PFSK-1 (cell line): Measurements from ENCODE around the gene KIRREL3.

ENCODE experiments used
- FOXP2 ChIP-seq: optimal IDR thresholded peaks from 2 replicates; pipeline ENCODE3; 2011; ENCODE audit warnings: borderline replicate concordance, control low read depth, inconsistent platforms; ENCODE audit not compliant: insufficient read depth; ENCODE audit errors: extremely low read length, extremely low read depth
- POLR2AphosphoS5 ChIP-seq: IDR thresholded peaks from 2 replicates; pipeline ENCODE4 v1.6.1; 2012; ENCODE audit warnings: low read depth, mild to moderate bottlenecking, control low read depth, low read length, moderate library complexity
- SIN3A ChIP-seq: IDR thresholded peaks from 2 replicates; pipeline ENCODE4 v1.6.1; 2012; ENCODE audit warnings: mild to moderate bottlenecking, low read length, moderate library complexity, borderline replicate concordance; ENCODE audit not compliant: insufficient read depth
- TAF1 ChIP-seq: IDR thresholded peaks from 2 replicates; pipeline ENCODE4 v1.6.1; 2012; ENCODE audit warnings: low read length, control low read depth, borderline replicate concordance; ENCODE audit not compliant: insufficient read depth
- TF ChIP-seq, protein P1 (sequence below), 2 experiments: IDR thresholded peaks; 2 replicates each; pipeline versions ENCODE4 v1.6.1 to v1.8.0; 2011 to 2012; ENCODE audit warnings: low read depth in 2 of 2, low read length in 2 of 2, control low read depth in 1 of 2, inconsistent platforms in 1 of 2, mild to moderate bottlenecking in 1 of 2, moderate library complexity in 1 of 2; ENCODE audit not compliant: insufficient read depth in 1 of 2

KIRREL3 gene

DNA sequence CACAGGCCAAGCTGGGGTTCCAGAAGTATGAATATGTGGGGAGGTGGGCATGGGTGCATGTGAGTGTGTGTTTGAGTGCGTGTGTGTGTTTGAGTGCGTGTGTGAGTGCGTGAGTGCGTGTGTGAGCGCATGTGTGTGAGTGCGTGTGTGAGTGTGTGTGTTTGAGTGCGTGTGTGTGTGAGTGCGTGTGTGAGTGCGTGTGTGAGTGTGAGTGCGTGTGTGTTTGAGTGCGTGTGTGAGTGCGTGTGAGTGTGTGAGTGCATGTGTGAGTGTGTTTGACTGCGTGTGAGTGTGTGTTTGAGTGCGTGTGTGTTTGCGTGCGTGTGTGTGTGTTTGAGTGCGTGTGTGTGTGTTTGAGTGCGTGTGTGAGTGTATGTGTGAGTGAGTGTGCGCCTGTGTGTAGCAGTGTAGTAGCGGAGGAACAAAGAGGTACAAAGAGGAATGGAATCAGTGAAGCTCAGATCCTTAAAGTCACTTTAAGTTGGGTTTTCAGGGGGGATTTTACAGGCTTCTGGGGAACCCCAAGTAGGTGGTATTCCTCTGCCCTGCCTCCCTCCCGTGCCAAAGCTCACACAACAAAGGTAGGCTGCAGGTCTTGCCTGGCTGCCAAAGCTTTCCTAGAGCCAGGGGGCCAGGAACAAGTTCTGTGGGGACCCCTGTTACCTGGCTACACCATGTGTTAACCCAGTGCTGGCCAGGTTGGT is 137.1 kb downstream of the KIRREL3 start:
- TF ChIP-seq POLR2AphosphoS5 (no peak), FOXP2 (no peak)

DNA sequence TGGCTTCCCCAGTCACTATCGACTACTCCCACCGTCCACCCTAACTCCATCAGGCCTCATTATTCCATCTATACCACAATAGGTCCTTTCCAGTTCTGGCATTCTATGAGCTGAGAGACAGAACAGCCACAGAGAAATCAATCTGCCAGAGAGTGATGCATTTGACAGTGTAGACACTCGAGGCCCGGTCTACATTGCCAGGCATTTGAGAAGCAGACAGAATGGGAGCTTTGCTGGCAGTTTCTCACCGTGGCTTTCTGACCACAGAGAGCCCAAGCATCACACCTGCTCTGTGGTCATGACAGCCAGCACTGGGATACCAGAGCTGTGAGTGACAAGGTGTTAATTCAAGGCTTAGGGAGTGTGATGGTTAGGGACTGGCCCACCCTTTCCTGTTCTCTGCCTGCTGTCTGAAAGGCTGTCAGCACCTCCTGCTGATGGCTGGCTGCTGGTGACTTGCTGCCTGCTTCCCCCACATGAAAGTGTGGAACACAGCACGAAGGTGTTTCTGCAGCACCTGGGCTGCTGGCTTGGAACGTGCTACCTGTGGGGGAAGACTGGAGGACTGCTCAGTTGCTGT is 137.8 kb downstream of the KIRREL3 start:
- TF ChIP-seq, protein P1, sequence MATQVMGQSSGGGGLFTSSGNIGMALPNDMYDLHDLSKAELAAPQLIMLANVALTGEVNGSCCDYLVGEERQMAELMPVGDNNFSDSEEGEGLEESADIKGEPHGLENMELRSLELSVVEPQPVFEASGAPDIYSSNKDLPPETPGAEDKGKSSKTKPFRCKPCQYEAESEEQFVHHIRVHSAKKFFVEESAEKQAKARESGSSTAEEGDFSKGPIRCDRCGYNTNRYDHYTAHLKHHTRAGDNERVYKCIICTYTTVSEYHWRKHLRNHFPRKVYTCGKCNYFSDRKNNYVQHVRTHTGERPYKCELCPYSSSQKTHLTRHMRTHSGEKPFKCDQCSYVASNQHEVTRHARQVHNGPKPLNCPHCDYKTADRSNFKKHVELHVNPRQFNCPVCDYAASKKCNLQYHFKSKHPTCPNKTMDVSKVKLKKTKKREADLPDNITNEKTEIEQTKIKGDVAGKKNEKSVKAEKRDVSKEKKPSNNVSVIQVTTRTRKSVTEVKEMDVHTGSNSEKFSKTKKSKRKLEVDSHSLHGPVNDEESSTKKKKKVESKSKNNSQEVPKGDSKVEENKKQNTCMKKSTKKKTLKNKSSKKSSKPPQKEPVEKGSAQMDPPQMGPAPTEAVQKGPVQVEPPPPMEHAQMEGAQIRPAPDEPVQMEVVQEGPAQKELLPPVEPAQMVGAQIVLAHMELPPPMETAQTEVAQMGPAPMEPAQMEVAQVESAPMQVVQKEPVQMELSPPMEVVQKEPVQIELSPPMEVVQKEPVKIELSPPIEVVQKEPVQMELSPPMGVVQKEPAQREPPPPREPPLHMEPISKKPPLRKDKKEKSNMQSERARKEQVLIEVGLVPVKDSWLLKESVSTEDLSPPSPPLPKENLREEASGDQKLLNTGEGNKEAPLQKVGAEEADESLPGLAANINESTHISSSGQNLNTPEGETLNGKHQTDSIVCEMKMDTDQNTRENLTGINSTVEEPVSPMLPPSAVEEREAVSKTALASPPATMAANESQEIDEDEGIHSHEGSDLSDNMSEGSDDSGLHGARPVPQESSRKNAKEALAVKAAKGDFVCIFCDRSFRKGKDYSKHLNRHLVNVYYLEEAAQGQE (IDR thresholded peaks at IDR 0.05; ENCODE audit: insufficient read depth in 1 of 2, low read depth in 2 of 2, low read length in 2 of 2), result no peak
- no peak for TF ChIP-seq FOXP2
- TF ChIP-seq SIN3A, result no peak
- no peak for TF ChIP-seq TAF1
- TF ChIP-seq POLR2AphosphoS5, result no peak

DNA sequence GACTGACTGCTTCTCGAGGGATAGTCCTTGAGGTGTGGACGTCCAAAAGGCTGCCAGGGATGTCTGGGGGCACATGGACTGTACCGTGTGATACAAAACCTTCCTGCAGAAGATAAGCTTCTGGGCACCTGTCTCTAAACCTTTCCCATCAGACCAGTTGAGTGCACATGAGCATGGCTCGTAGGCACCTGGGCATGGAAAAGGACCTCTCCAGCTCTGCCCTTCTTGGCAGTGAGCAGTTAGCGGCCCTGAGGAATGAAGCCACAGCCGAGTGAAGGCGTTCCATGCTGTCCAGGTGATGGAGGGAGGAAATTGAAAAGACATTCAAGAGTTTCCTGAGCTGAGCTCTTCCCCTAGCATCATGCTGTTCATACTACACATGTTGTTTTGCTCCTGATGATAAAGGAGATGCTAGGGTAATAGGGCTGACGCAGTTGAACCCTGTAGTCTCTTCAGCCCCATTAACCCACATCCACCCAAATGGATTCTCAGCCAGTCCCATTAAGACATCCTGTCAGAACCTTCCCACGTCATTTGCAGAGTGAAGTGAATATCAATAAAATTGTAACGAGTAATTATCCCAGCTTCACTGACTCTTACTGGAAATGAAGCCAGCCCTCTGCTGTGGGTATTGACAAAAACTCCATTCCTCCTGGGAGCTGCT is 138.6 kb downstream of the KIRREL3 start:
- TF ChIP-seq FOXP2 (no peak), SIN3A (no peak), TAF1 (no peak), POLR2AphosphoS5 (no peak)
- TF ChIP-seq, protein P1 (IDR thresholded peaks at IDR 0.05; ENCODE audit: insufficient read depth in 1 of 2, low read depth in 2 of 2, low read length in 2 of 2), result no peak

DNA sequence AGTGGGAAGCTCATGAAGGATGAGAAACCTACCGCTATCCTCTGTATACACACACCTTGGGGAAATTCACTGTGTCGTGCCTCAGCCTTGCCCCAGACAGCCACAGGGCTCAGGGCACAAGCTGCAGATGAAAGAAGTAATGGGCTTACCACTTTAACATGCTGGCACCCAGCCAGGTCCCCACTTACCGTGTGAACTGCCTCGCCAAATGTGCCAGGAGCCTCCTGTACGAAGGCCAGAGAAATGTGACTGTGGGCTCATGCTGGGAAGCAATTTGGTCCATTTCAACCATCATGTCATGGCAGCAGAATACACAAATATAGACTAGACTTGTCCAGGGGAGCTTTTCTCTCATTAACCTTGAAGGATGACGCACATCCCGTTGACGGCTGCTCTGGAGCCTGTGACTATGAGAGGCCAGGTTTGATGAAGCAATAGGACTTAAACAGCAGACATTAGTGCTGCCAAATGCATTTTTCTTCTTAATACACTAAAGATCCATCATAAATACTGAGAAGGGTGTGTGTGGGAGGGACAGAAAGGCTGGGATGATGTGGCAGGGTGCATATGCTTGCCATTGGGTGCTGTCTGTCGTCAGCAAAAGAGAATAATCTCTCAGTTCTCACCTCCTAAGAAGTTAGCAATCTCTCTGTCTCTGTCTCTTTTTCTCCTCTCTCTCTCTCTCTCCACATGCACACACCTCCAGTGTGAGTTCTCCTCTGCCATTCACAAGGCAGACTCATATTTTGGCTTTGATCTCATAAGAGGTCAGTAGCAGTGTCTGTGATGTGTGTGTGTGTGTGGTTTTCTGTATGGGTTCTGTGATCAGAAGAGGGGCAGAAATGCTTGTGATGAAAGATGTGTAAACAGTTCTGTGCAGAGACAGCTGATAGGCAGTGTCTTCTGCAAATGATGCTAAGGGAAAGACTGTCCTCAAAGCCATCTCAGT is 142.4 kb downstream of the KIRREL3 start:
- TF ChIP-seq SIN3A, result no peak
- TF ChIP-seq, protein P1 (IDR thresholded peaks at IDR 0.05; ENCODE audit: insufficient read depth in 1 of 2, low read depth in 2 of 2, low read length in 2 of 2), result no peak
- TF ChIP-seq TAF1, result no peak
- TF ChIP-seq POLR2AphosphoS5, result no peak
- no peak for TF ChIP-seq FOXP2

DNA sequence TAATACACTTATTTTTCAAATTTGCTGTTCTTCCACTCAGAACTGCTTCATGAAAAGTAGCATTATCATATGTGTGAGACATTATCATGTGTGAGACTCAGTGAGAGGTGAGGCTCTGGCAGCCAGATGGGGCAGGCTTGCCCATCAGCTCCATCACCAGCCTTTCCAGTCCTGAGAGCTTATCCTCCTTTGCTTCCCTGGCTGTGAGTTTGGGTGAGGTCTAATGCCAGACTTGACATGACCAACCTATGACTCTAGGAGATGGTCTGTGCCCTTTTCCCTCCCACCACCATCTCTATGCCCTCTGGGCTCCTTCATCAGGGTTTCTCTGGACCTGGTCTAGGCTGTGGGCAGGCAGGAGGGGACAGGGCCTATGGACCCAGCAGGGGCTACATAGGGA is 145.0 kb downstream of the KIRREL3 start:
- no peak for TF ChIP-seq TAF1
- TF ChIP-seq, protein P1 (IDR thresholded peaks at IDR 0.05; ENCODE audit: insufficient read depth in 1 of 2, low read depth in 2 of 2, low read length in 2 of 2), result no peak
- no peak for TF ChIP-seq SIN3A
- TF ChIP-seq FOXP2, result no peak
- no peak for TF ChIP-seq POLR2AphosphoS5
